GM18507 (cell line): ENCODE results near the gene DDR1.
"Not testable (repeated sequence)": the region's sequence is repeated elsewhere in the genome, so short reads cannot be mapped to it uniquely, and the experiment has no call there.

Experiments used
- DNase-seq: peaks from one replicate; pipeline ENCODE4 v3.0.0; 2011; ENCODE audit warnings: low read depth; ENCODE audit not compliant: insufficient read length; ENCODE audit errors: extremely low spot score
- FAIRE-seq: peaks from 2 replicates; lab custom pipeline; 2011; peaks lifted over from hg19 to GRCh38; lab: Jason Lieb, UNC

DDR1 gene

GRCh38 chr6:30890646-30891449 is 6.5 kb downstream of the DDR1 start:
- no peak for DNase-seq
- no peak for FAIRE-seq

- no peak for FAIRE-seq
These were observed 7.1 kb downstream of the DDR1 start for GRCh38 chr6:30891450-30891723.

GRCh38 chr6:30891816-30892538 is 7.7 kb downstream of the DDR1 start:
- FAIRE-seq (no peak), DNase-seq (no peak)

More at GRCh38 chr6:30891450-30891723, 7.1 kb downstream of the DDR1 start:
- DNase-seq, result no peak

- DNase-seq (no peak), FAIRE-seq (no peak)
These were observed 8.8 kb downstream of the DDR1 start for GRCh38 chr6:30893001-30893591.

- FAIRE-seq (no peak), DNase-seq (no peak)
These were observed 9.3 kb downstream of the DDR1 start for GRCh38 chr6:30893666-30894065.

GRCh38 chr6:30894381-30894780 is 10.1 kb downstream of the DDR1 start:
- FAIRE-seq (no peak), DNase-seq (no peak)

GRCh38 chr6:30894935-30895334 is 10.6 kb downstream of the DDR1 start:
- FAIRE-seq, result no peak
- DNase-seq, result no peak

GRCh38 chr6:30895343-30895742 is 11.0 kb downstream of the DDR1 start:
- DNase-seq, result no peak
- no peak for FAIRE-seq

GRCh38 chr6:30896541-30896940 is 12.2 kb downstream of the DDR1 start:
- DNase-seq, result no peak
- FAIRE-seq, result no peak

- FAIRE-seq (no peak), DNase-seq (no peak)
These were observed 13.6 kb downstream of the DDR1 start for GRCh38 chr6:30897882-30898281.

GRCh38 chr6:30898750-30899360 is 14.5 kb downstream of the DDR1 start:
- DNase-seq, result no peak
- FAIRE-seq, result no peak

GRCh38 chr6:30900863-30901417 is 16.6 kb downstream of the DDR1 start:
- FAIRE-seq (no peak), DNase-seq (no peak)

GRCh38 chr6:30901436-30901835 is 17.1 kb downstream of the DDR1 start:
- DNase-seq (no peak), FAIRE-seq (no peak)

- not testable (repeated sequence) for FAIRE-seq, DNase-seq
These were observed 17.9 kb downstream of the DDR1 start for GRCh38 chr6:30902196-30902595.

- DNase-seq, result no peak
- no peak for FAIRE-seq
These were observed 18.4 kb downstream of the DDR1 start for GRCh38 chr6:30902709-30903108.

GRCh38 chr6:30903236-30903635 is 18.9 kb downstream of the DDR1 start:
- FAIRE-seq (no peak), DNase-seq (no peak)

- not testable (repeated sequence) for FAIRE-seq, DNase-seq
These were observed 23.0 kb downstream of the DDR1 start for GRCh38 chr6:30907290-30907757.

GRCh38 chr6:30907758-30908591 is 23.7 kb downstream of the DDR1 start, which contains the start of gene GTF2H4:
GTF2H4 (plus strand) TSS chr6:30908207.
- DNase-seq (peak; percentile 88), FAIRE-seq (peak; percentile 92)

- no peak for DNase-seq
- FAIRE-seq, result no peak
These were observed 24.4 kb downstream of the DDR1 start for GRCh38 chr6:30908700-30909099.
